Adrenal gland (tissue), 12 donors: ENCODE results near the gene YARS1. TPM values are rescaled to one million over a fixed set of nuclear protein-coding genes. Genes with fewer than 3 reads are reported as not detected.

ENCODE experiments used
- DNase-seq, 7 donors: peaks; one replicate each; pipeline ENCODE4 v3.0.0-alpha.2; 2019 to 2020
- H3K27ac ChIP-seq, 5 donors: fragments of 200-600 bp; sonication (generic) in 4 of 5; 1 replicate in 3 of 5; 2 replicates in 2 of 5; pipeline versions ENCODE4 v1.5.1 to v1.8.0; 2016 to 2020; ENCODE audit warnings: mild to moderate bottlenecking in 1 of 5
- H3K27me3 ChIP-seq: fragments of 200-600 bp; 2 replicates; pipeline ENCODE4 v1.8.0; 2021
- H3K36me3 ChIP-seq, 2 donors: fragments of 200-600 bp; replicated peaks in 1 of 2; 1 replicate in 1 of 2; 2 replicates in 1 of 2; pipeline versions ENCODE4 v1.5.1 to v1.8.0; 2018 to 2022
- H3K4me1 ChIP-seq, 2 donors: fragments of 200-600 bp; replicated peaks in 1 of 2; 1 replicate in 1 of 2; 2 replicates in 1 of 2; pipeline versions ENCODE4 v1.5.1 to v1.8.0; 2018 to 2021
- H3K4me3 ChIP-seq, 4 donors: fragments of 200-600 bp; sonication (generic) in 3 of 4; one replicate each; pipeline ENCODE4 v1.5.1; 2016 to 2018
- H3K9me3 ChIP-seq, 3 donors: fragments of 200-600 bp; sonication (generic) in 1 of 3; replicated peaks in 1 of 3; 1 replicate in 2 of 3; 2 replicates in 1 of 3; pipeline versions ENCODE4 v1.5.1 to v1.8.0; 2016 to 2021
- POLR2A ChIP-seq, 2 donors: fragments of 450-650 bp; IDR thresholded peaks; one replicate each; pipeline ENCODE4 v1.6.1; 2017; ENCODE audit warnings: antibody characterized with exemption in 2 of 2, mild to moderate bottlenecking in 2 of 2, moderate library complexity in 1 of 2
- WGBS, 4 donors: extraction: QIAGEN DNeasy Blood & Tissue Kit in 2 of 4; methylation state at CpG; one replicate each; pipeline versions ENCODE4 v1.1.5 to v1.1.7; 2013 to 2017; 5-methylcytosine and 5-hydroxymethylcytosine counted together
- intact Hi-C, 2 donors: fragments of 100-400 bp; cut with DNase I; formaldehyde crosslinking; loops; one replicate each; pipeline versions ENCODE4 v1.14.1 to v1.15.0; 2022 to 2023
- polyA plus RNA-seq, 3 donors: library from polyadenylated mRNA; stranded (reverse); fragments of 200-250 nt in 2 of 3; fragments of 350-450 nt in 1 of 3; fragmentation: Illumina TruSeq in 1 of 3; extraction: RNeasy Lipid Tissue Mini Kit (QIAGEN cat#74804) in 1 of 3; gene quantifications; one replicate each; pipeline ENCODE4 v1.2.3, GENCODE V29; 2013 to 2014
- total RNA-seq, 9 donors: library from RNA; depleted of rRNA in 4 of 9; stranded (reverse); fragments of >200 nt in 4 of 9; fragments of 120-200 nt in 1 of 9; fragmentation: NEBNext Ultra II Directional in 1 of 9; extraction: Animal tissue kit (Norgen Biotek cat#: 25700) in 1 of 9; gene quantifications; one replicate each; pipeline versions ENCODE4 v1.1.0 to v1.2.4, GENCODE V29; 2013 to 2023
- TF ChIP-seq, protein P1 (sequence below), 6 experiments: fragments of 450-650 bp in 4 of 6; fragments of 200-600 bp in 2 of 6; sonication (generic) in 1 of 6; IDR thresholded peaks; 1 replicate in 5 of 6; 2 replicates in 1 of 6; pipeline versions ENCODE4 v1.5.1 to v1.8.0; 2016 to 2021; ENCODE audit warnings: antibody characterized with exemption in 6 of 6, mild to moderate bottlenecking in 2 of 6, moderate library complexity in 1 of 6
- donor health status: healthy with polysubstance abuse.
- donor health status: Bipolar disorder and iron deficiency.
- donor health status: DM: yes; HTN: yes; CAD: no.
- donor health status: DM: no; HTN: no; CAD: no.
- donor health status: DM: no; HTN: no; CAD: no.
- donor health status: DM: yes; HTN: yes; CAD: no.

The YARS1 gene
- total and polyA plus RNA-seq, 12 donors = 55.5 to 190 (median 97.0) TPM

DNA sequence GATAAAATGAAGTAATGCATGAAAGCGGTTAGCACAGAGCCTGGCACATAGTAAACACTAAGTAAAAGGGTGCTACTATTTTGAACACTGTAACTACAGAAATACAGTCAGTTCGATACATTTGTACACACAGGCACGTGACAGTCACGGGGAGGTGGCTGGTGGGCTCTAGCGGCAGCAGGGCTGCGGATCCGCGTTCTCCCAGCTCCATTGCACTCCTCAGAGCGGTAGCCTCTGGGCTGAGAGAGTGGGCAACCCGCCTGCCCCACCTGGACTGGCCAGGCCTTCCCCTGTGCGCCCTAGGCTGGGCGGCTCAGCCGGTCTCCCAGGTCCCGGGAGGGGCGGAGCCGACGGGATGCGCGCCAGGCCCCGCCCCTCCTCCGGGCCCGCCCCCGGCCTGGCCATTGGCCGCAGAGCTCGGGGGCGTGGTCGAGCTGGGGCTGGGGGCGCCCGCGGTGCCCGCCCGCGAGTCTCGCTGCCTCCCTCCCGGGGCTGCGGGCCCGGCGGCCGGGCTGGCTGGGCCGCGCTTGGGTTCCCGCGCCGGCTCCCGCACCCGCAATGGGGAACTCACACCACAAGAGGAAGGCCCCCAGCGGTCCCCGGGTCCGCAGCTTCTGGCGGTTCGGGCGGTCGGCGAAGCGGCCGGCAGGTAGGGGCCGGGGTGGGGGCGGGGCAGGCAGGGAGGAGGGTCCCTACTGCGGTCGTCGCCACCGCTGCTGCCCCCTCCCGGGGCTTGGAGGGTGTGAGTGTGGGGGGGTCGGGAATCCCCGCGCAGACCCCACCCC, 63.4 kb downstream of the YARS1 start:
- Histone ChIP-seq H3K27ac (peak overlapping the region; percentile 2 to 99 (median 92)), H3K4me3 (peak overlapping the region in 3 of 4 donors; percentile 13 to 98 (median 60)), H3K36me3 (no peaks in the 10 kb centered on the region), H3K27me3 (no peaks in the 10 kb centered on the region), H3K9me3 (no peaks in the 10 kb centered on the region), H3K4me1 (peaks cover 35 to 43% of the 10 kb centered on the region in 2 donors)
- DNase-seq = peak; percentile 72 to 88 (median 80)
- WGBS, 4 donors = 2 to 13% (median 4%) methylated on average over 6 to 58 of the region's 66 CpGs
- TF ChIP-seq, protein P1, sequence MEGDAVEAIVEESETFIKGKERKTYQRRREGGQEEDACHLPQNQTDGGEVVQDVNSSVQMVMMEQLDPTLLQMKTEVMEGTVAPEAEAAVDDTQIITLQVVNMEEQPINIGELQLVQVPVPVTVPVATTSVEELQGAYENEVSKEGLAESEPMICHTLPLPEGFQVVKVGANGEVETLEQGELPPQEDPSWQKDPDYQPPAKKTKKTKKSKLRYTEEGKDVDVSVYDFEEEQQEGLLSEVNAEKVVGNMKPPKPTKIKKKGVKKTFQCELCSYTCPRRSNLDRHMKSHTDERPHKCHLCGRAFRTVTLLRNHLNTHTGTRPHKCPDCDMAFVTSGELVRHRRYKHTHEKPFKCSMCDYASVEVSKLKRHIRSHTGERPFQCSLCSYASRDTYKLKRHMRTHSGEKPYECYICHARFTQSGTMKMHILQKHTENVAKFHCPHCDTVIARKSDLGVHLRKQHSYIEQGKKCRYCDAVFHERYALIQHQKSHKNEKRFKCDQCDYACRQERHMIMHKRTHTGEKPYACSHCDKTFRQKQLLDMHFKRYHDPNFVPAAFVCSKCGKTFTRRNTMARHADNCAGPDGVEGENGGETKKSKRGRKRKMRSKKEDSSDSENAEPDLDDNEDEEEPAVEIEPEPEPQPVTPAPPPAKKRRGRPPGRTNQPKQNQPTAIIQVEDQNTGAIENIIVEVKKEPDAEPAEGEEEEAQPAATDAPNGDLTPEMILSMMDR (IDR thresholded peaks at IDR 0.05) = peak in 1 of 6 experiments; percentile 3
- peak; percentile 43 to 75 for TF ChIP-seq POLR2A (IDR thresholded peaks at IDR 0.05)
- intact Hi-C loops = no loop called here

DNA sequence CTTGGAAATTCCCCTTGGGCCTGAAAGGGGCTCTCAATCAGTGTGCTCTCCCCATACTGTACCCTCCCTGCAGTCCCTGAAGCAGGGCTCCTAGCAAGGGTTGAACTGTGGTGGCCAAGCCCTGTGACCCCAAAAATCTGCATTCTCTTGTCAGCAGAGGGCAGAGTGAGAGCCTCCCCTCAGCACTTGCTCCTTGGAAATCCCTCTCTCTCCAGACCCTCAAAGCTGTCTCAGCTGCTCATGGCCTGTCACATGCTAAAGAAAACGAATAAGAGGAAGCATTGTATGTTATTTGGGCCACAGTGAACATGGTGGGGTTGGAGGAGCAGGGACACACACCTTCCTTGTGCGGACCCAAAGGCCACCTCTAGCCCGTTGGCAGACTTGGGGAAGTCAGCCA, 67.4 kb downstream of the YARS1 start:
- Histone ChIP-seq H3K27ac (peak overlapping the region in 2 of 5 donors; percentile 41 to 55), H3K9me3 (no peaks in the 10 kb centered on the region), H3K36me3 (no peaks in the 10 kb centered on the region), H3K4me3 (no peak overlapping the region), H3K4me1 (peaks cover 6 to 14% of the 10 kb centered on the region in 2 donors), H3K27me3 (no peaks in the 10 kb centered on the region)
- intact Hi-C loops = no loop called here
- 37 to 71% (median 63%) methylated on average over 2 to 3 of the region's 3 CpGs for WGBS, 4 donors
- TF ChIP-seq, protein P1 (IDR thresholded peaks at IDR 0.05) = no peak
- TF ChIP-seq POLR2A (IDR thresholded peaks at IDR 0.05) = no peak
- no peak for DNase-seq

DNA sequence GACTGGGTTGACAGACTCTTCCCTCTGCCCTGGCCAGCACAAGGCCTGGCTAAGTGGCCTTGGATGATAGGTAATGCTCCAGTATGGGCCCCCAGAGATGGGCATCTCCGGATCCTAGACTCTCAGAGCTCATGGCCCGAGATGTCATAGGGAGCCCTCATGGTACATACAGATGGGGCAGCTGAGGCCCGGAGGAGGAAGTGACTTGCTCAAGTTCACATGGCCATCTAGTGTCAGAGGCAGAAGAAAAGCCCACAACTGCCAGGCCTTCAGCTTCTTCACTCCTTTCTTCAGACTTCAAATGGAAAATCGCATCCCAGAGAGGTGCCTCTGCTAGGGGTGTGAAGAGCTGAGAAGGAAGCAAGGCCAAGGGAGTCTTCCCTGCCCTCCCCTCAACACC, 67.8 kb downstream of the YARS1 start:
- peaks cover 6 to 11% of the 10 kb centered on the region in 2 donors for H3K4me1 ChIP-seq
- H3K36me3 ChIP-seq = no peaks in the 10 kb centered on the region
- intact Hi-C loops = no loop called here
- no peaks in the 10 kb centered on the region for H3K9me3 ChIP-seq
- TF ChIP-seq POLR2A (IDR thresholded peaks at IDR 0.05) = no peak
- TF ChIP-seq, protein P1 (IDR thresholded peaks at IDR 0.05) = no peak
- 74 to 93% (median 89%) methylated on average over 3 to 4 of the region's 4 CpGs for WGBS, 4 donors
- H3K4me3 ChIP-seq = no peak overlapping the region
- H3K27ac ChIP-seq = peak overlapping the region in 1 of 5 donors; percentile 55
- no peaks in the 10 kb centered on the region for H3K27me3 ChIP-seq
- DNase-seq = no peak

DNA sequence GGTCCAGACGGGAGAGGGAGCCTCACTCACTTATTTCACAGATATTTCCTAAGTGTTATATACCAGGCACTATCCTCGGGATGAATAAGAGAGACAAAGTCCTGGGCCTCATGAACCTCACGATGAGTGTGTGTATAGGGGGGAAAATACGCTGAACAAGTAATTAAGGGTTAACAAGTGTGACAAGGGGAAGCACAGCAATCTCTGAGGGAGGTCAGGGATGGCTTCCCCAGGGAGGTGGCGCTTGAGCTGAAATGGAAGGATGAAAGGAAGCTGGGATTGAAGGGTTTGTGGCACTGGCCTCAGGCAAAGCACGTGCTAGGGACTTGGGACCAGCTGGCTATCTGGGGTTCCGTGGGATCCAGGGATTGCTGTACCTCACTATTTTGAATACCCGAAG, 68.2 kb downstream of the YARS1 start:
- Histone ChIP-seq H3K4me1 (peaks cover 9 to 11% of the 10 kb centered on the region in 2 donors), H3K36me3 (no peaks in the 10 kb centered on the region), H3K4me3 (no peak overlapping the region), H3K9me3 (no peaks in the 10 kb centered on the region), H3K27me3 (no peaks in the 10 kb centered on the region), H3K27ac (peak overlapping the region in 1 of 5 donors; percentile 55)
- no peak for TF ChIP-seq POLR2A (IDR thresholded peaks at IDR 0.05)
- intact Hi-C loops = no loop called here
- 87 to 92% (median 88%) methylated on average over 8 of the region's 8 CpGs for WGBS, 4 donors
- no peak for DNase-seq
